B cell (primary cell): Measurements from ENCODE around the gene PTPRG. TPM values are rescaled to one million over a fixed set of nuclear protein-coding genes. Genes with fewer than 3 reads are reported as not detected.

ENCODE experiments used
- ATAC-seq: fragments of 200-7000 bp; cut with Tn5 transposase; one replicate; pipeline ENCODE4 v1.10.0; 2021; ENCODE audit warnings: low read depth, mild to moderate bottlenecking, moderate number of reproducible peaks, moderate library complexity
- CTCF ChIA-PET: fragments of 350-600 bp; sonication (Branson Sonifier 250); formaldehyde crosslinking; loops from one replicate; lab custom pipeline; 2021; ENCODE audit warnings: antibody characterized with exemption, inconsistent platforms; lab: Charles Lee
- POLR2A ChIA-PET: fragments of 350-600 bp; sonication (Branson Sonifier 250); formaldehyde crosslinking; loops from one replicate; lab custom pipeline; 2021; ENCODE audit warnings: antibody characterized with exemption; lab: Charles Lee
- DNase-seq: peaks from one replicate; pipeline ENCODE4 v3.0.0; 2013
- H2AFZ ChIP-seq: 2 replicates; pipeline ENCODE4 v1.6.1; 2012; ENCODE audit warnings: mild to moderate bottlenecking, low read depth, low read length; ENCODE audit not compliant: insufficient read depth, poor library complexity, severe bottlenecking
- H3K27ac ChIP-seq, 2 donors: 1 replicate in 1 of 2; 2 replicates in 1 of 2; pipeline ENCODE4 v1.5.1; 2012 to 2013; ENCODE audit warnings: low read length in 2 of 2, mild to moderate bottlenecking in 2 of 2, moderate library complexity in 1 of 2
- H3K27me3 ChIP-seq, 4 experiments: fragments of 200-600 bp in 1 of 4; sonication (generic) in 1 of 4; replicated peaks in 1 of 4; 1 replicate in 2 of 4; 2 replicates in 2 of 4; pipeline versions ENCODE4 v1.6.1 to v1.7.0; 2013 to 2016; ENCODE audit warnings: low read length in 3 of 4, mild to moderate bottlenecking in 2 of 4, mixed read lengths in 1 of 4, moderate library complexity in 1 of 4; ENCODE audit not compliant: insufficient read depth in 4 of 4, control insufficient read depth in 3 of 4; ENCODE audit errors: control extremely low read depth in 1 of 4
- H3K36me3 ChIP-seq, 2 experiments: replicated peaks in 1 of 2; 1 replicate in 1 of 2; 2 replicates in 1 of 2; pipeline versions ENCODE4 v1.6.1 to v1.7.1; 2013; ENCODE audit warnings: low read length in 1 of 2; ENCODE audit not compliant: insufficient read depth in 2 of 2, control insufficient read depth in 1 of 2; ENCODE audit errors: control extremely low read depth in 1 of 2, extremely low read depth in 1 of 2
- H3K4me1 ChIP-seq, 2 donors: fragments of 200-600 bp in 1 of 2; sonication (generic) in 1 of 2; 1 replicate in 1 of 2; 2 replicates in 1 of 2; pipeline versions ENCODE4 v1.5.1 to v1.6.1; 2013 to 2017; ENCODE audit warnings: low read length in 2 of 2; ENCODE audit not compliant: control insufficient read depth in 2 of 2, insufficient read depth in 2 of 2
- H3K4me2 ChIP-seq: replicated peaks from 2 replicates; pipeline ENCODE3; 2012; ENCODE audit warnings: mild to moderate bottlenecking, low read depth, low read length; ENCODE audit not compliant: poor library complexity, severe bottlenecking
- H3K4me3 ChIP-seq, 5 experiments: fragments of 200-600 bp in 1 of 5; sonication (generic) in 1 of 5; 1 replicate in 3 of 5; 2 replicates in 2 of 5; pipeline versions ENCODE4 v1.5.1 to v1.7.0; 2011 to 2016; ENCODE audit warnings: low read length in 4 of 5, mild to moderate bottlenecking in 4 of 5, low read depth in 2 of 5, control low read depth in 1 of 5, moderate library complexity in 1 of 5; ENCODE audit not compliant: insufficient read depth in 1 of 5; ENCODE audit errors: control extremely low read depth in 1 of 5, extremely low read depth in 1 of 5
- H3K79me2 ChIP-seq: fragments of 200-600 bp; sonication (generic); one replicate; pipeline ENCODE4 v1.6.0; 2016; ENCODE audit warnings: low read length; ENCODE audit not compliant: control insufficient read depth, insufficient read depth
- H3K9ac ChIP-seq: fragments of 200-600 bp; sonication (generic); 2 replicates; pipeline ENCODE4 v1.6.1; 2017; ENCODE audit warnings: mild to moderate bottlenecking, low read length, moderate library complexity
- H3K9me3 ChIP-seq, 3 donors: one replicate each; pipeline versions ENCODE4 v1.6.1 to v1.7.1; 2013; ENCODE audit warnings: low read length in 2 of 3; ENCODE audit not compliant: control insufficient read depth in 2 of 3, insufficient read depth in 1 of 3; ENCODE audit errors: control extremely low read depth in 1 of 3
- H4K20me1 ChIP-seq: 2 replicates; pipeline ENCODE4 v1.6.0; 2012; ENCODE audit warnings: mild to moderate bottlenecking, low read length; ENCODE audit not compliant: insufficient read depth, control insufficient read depth, poor library complexity, severe bottlenecking
- H3K27ac Mint-ChIP-seq: one replicate; pipeline ENCODE4 v1.8.0; 2021; ENCODE audit warnings: mixed read lengths
- H3K27me3 Mint-ChIP-seq: one replicate; pipeline ENCODE4 v1.8.0; 2021; ENCODE audit warnings: mixed read lengths
- H3K4me1 Mint-ChIP-seq: one replicate; pipeline ENCODE4 v1.8.0; 2021; ENCODE audit warnings: mixed read lengths
- H3K4me3 Mint-ChIP-seq: one replicate; pipeline ENCODE4 v1.8.0; 2021; ENCODE audit warnings: mixed read lengths
- H3K9me3 Mint-ChIP-seq: one replicate; pipeline ENCODE4 v1.8.0; 2022; ENCODE audit warnings: mixed read lengths; ENCODE audit not compliant: insufficient read depth
- EZH2 ChIP-seq: IDR thresholded peaks from 2 replicates; pipeline ENCODE4 v1.6.1; 2012; ENCODE audit warnings: borderline replicate concordance, low read depth, mild to moderate bottlenecking, moderate library complexity, low read length; ENCODE audit not compliant: insufficient read depth, poor library complexity, severe bottlenecking
- WGBS: methylation state at CpG from one replicate; pipeline ENCODE4 v1.1.5; 2013; ENCODE audit warnings: missing lambda C conversion rate; ENCODE audit not compliant: insufficient coverage; 5-methylcytosine and 5-hydroxymethylcytosine counted together
- intact Hi-C: fragments of 100-400 bp; cut with micrococcal nuclease; formaldehyde crosslinking; loops from one replicate; pipeline ENCODE4 v1.10.0; 2022
- polyA plus RNA-seq: library from polyadenylated mRNA; depleted of rRNA; stranded (reverse); fragments of >200 nt; gene quantifications from 2 replicates; pipeline ENCODE4 v1.2.3, GENCODE V29; 2012
- total RNA-seq, 2 donors: library from RNA; stranded (reverse); fragments of 120-200 nt in 1 of 2; gene quantifications; 1 replicate in 1 of 2; 2 replicates in 1 of 2; pipeline versions ENCODE4 v1.2.3 to v1.2.4, GENCODE V29; 2013 to 2022
- TF ChIP-seq, protein P1 (sequence below): fragments of 200-600 bp; IDR thresholded peaks from one replicate; pipeline ENCODE4 v1.8.0; 2022; ENCODE audit warnings: antibody characterized with exemption, mild to moderate bottlenecking

Gene PTPRG
- total and polyA plus RNA-seq, 2 donors (not counting 1 experiment from before 2014, with no cell fraction given) = 0.12 to 1.3 TPM

DNA sequence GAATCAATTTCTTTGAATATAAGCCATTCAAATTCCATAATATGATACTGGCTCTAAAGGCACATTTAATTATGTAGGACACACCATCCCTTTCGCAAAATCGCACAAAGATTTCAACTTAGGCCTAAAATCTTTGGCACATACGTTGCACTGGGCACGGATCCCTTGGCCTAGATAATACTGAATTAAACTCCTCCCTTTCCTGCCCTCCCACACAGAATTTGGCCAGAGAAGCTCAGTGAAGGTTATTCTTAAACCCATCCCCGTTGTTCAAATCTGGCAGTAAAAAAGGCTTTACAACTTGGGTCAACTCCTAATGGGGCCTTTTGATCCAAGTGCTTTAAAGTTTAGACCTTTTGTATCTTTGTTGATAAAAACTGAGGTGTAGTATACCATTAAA, 247.2 kb downstream of the PTPRG start:
- CTCF ChIA-PET = no interaction called here
- 98% methylated on average over 4 of the region's 5 CpGs for WGBS

DNA sequence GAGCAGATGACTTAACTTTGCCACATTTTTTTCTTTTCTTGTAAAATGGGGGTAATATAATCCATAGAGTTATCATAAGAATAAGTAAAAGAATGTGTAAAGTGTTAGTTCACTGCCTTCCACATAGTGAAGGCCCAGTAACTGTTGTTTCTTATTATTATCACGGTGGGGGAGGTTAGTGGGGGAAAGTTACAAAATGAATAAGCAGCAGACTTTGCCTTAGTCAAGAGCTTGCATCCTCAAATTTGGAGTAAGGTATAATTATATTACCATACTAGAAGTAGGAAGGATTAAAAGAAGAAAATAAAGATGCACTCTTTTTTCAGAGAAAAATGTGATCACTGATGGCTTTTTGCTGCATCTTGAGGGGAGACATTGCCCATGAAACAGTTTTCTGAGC, 247.6 kb downstream of the PTPRG start:
- no peaks in the 10 kb centered on the region for H4K20me1 ChIP-seq
- POLR2A ChIA-PET = no interaction called here
- H3K27ac ChIP-seq = no peak overlapping the region
- no peaks in the 10 kb centered on the region for H3K36me3 ChIP-seq
- intact Hi-C loops = no loop called here
- H3K79me2 ChIP-seq = no peaks in the 10 kb centered on the region
- WGBS = no CpG with 5 or more reads among the region's 1 CpG
- CTCF ChIA-PET = no interaction called here
- TF ChIP-seq, protein P1, sequence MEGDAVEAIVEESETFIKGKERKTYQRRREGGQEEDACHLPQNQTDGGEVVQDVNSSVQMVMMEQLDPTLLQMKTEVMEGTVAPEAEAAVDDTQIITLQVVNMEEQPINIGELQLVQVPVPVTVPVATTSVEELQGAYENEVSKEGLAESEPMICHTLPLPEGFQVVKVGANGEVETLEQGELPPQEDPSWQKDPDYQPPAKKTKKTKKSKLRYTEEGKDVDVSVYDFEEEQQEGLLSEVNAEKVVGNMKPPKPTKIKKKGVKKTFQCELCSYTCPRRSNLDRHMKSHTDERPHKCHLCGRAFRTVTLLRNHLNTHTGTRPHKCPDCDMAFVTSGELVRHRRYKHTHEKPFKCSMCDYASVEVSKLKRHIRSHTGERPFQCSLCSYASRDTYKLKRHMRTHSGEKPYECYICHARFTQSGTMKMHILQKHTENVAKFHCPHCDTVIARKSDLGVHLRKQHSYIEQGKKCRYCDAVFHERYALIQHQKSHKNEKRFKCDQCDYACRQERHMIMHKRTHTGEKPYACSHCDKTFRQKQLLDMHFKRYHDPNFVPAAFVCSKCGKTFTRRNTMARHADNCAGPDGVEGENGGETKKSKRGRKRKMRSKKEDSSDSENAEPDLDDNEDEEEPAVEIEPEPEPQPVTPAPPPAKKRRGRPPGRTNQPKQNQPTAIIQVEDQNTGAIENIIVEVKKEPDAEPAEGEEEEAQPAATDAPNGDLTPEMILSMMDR = no peak
- TF ChIP-seq EZH2 = no peak
- no peak overlapping the region for H3K4me3 ChIP-seq
- Mint-ChIP-seq H3K27ac (no peak overlapping the region), H3K27me3 (no peaks in the 10 kb centered on the region), H3K9me3 (no peaks in the 10 kb centered on the region), H3K4me1 (no peaks in the 10 kb centered on the region), H3K4me3 (no peak overlapping the region)
- H3K9me3 ChIP-seq = peaks cover 0 to 2% (median 0%) of the 10 kb centered on the region in 3 donors
- no peak overlapping the region for H3K9ac ChIP-seq
- ATAC-seq = no peak
- no peak for DNase-seq
- H3K4me2 ChIP-seq = no peak overlapping the region
- no peak overlapping the region for H2AFZ ChIP-seq
- H3K4me1 ChIP-seq = no peaks in the 10 kb centered on the region
- H3K27me3 ChIP-seq = no peaks in the 10 kb centered on the region

More for the DNA sequence above, 247.2 kb downstream of the PTPRG start:
- no peak overlapping the region for H3K27ac ChIP-seq
- Mint-ChIP-seq H3K4me3 (no peak overlapping the region), H3K27me3 (no peaks in the 10 kb centered on the region), H3K27ac (no peak overlapping the region), H3K4me1 (no peaks in the 10 kb centered on the region), H3K9me3 (no peaks in the 10 kb centered on the region)
- H3K79me2 ChIP-seq = no peaks in the 10 kb centered on the region
- no peak for TF ChIP-seq EZH2
- TF ChIP-seq, protein P1 = no peak
- no peaks in the 10 kb centered on the region for H3K4me1 ChIP-seq
- no peaks in the 10 kb centered on the region for H4K20me1 ChIP-seq
- H3K4me3 ChIP-seq = no peak overlapping the region
- intact Hi-C loops = no loop called here
- ATAC-seq = no peak
- H3K27me3 ChIP-seq = no peaks in the 10 kb centered on the region
- POLR2A ChIA-PET = no interaction called here
- no peak for DNase-seq
- no peak overlapping the region for H3K9ac ChIP-seq
- peaks cover 0 to 2% (median 0%) of the 10 kb centered on the region in 3 donors for H3K9me3 ChIP-seq
- no peak overlapping the region for H2AFZ ChIP-seq
- H3K36me3 ChIP-seq = no peaks in the 10 kb centered on the region
- no peak overlapping the region for H3K4me2 ChIP-seq
